HG03045 (cell line): ENCODE results near the gene FRMD8.

ENCODE experiments used
- ATAC-seq: cut with Tn5 transposase; IDR thresholded peaks from one replicate; pipeline ENCODE4 v1.9.1; 2021; ENCODE audit warnings: mild to moderate bottlenecking, moderate library complexity; ENCODE audit not compliant: unreplicated experiment

The FRMD8 gene, protein sequence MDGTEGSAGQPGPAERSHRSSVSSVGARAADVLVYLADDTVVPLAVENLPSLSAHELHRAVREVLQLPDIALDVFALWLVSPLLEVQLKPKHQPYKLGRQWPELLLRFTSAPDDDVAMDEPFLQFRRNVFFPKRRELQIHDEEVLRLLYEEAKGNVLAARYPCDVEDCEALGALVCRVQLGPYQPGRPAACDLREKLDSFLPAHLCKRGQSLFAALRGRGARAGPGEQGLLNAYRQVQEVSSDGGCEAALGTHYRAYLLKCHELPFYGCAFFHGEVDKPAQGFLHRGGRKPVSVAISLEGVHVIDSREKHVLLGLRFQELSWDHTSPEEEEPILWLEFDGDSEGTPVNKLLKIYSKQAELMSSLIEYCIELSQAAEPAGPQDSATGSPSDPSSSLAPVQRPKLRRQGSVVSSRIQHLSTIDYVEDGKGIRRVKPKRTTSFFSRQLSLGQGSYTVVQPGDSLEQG

DNA sequence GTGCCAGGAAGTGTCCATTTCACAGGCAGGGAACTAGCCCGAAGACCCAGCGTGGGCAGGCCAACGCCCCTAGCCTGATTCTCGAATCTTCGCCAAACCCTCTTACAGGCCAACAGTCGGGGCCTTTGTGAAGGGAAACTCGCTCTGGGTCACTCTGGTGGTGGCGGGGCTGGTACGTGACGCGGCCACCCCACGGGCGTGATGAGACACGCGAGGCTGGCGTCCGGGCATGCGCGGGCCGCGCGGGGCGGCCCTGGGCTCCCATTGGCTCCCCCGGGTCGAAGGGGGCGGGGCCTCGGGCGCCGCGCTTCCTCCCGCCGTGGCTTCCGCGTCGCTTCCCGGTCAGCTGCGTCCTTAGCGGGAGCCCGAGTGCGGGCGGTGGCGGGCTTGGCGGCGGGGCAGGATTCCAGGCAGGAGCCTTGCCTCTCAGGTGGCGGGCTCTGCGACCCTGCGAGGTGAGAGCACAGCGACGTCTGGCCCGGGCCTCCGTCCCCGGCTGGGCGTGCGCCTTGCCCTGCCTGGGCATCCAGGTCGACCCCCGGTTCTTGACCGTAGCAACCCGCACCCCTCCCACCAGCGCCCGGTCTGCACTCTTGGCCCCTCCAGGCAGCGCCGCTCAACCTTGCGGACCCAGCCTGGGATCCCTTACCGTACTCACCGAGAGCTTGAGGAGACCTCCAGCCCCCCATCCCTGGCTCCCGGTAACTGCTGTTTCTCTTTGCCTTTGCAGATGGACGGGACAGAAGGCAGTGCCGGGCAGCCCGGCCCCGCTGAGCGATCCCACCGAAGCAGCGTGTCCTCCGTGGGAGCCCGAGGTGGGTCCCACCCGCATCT is at the start of gene FRMD8:
TSS of gene FRMD8 (plus strand) at position 331 of the 834 bp plus-strand sequence. CDS start at position 731, 400 bp downstream.
- ATAC-seq: peak; percentile 39

DNA sequence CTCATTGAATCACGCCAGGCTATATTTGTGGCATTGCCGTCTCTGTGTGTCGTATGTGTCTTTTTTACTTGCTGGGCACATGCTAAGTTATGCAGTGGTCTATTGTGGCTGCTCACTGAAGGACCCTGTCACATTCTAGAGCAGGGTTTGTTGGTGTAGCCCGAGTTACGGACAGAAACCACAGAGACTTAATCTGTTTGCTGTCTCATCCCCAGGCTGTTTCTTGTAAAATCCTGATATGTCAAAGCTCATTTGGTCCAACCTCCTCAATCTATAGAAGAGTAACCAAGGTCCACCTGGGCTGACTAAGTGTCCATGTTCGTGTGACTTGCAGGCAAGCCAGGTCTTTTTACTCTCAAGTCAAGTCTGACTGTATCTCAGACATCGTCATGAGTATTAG is 47.8 kb upstream of the FRMD8 start:
- ATAC-seq: no peak

DNA sequence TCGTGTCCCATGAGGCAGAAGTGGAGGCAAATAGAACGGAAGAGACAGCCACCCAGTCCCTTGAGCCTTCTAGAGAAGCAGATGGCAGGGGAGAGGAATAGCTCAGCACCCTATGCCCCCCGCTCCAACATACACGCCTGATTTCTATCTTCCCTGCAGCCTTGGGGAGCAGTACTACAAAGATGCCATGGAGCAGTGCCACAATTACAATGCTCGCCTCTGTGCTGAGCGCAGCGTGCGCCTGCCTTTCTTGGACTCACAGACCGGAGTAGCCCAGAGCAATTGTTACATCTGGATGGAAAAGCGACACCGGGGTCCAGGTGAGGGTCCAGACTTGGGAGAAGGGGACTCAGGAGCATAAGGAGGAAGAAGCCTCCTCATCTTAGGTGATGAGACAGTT is 46.2 kb upstream of the FRMD8 start:
- ATAC-seq: no peak

DNA sequence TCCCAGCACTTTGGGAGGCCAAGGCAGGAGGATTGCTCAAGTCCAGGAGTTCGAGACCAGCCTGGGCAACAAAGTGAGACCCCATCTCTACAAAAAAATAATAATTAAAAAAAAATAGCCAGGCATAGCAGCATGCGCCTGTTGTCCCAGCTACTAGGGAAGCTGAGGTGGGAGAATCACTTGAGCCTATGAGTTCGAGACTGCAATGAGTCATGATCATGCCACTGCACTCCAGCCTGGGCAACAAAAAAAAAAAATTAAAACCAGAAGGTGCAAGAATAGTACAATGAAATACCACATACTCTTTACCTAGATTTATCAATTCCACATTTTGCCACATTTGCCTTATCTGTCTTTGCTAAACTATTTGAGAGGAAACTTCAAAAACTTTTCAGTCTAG is 44.6 kb upstream of the FRMD8 start:
- no peak for ATAC-seq

DNA sequence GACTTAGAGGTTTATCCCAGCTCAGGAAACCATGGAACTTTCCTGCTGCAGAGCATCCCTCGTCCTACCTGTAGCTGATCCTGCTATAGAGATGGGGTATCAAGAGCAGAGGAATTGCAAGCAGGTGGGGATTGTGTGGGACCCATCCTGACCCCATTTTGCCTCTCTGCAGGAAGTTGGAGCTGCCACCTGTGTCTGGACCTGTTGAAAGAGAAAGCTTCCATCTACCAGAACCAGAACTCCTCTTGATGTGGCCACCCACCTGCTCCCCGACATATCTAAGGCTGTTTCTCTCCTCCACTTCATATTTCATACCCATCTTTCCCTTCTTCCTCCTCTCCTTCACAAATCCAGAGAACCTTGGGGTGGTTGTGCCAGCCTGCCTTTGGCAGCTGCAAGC is 34.9 kb upstream of the FRMD8 start:
- no peak for ATAC-seq

DNA sequence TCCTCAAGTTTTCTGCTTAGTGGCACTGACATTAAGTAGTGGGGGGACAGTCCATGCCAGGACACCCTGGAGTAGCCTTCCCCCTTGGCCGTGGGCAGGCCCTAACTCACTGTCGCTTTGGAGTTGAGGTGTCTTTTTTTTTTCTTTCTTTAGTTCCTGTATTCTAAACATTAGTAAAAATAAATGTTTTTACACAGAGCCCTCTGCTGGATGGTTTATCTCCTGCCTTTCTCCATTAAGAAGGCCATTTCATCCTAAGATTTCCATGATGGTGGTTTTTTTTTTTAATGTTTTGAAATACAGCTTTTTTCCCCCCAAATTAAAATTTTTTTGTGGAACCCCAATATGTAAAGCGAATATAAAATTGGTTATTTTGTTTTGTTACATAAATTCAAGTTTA is 33.7 kb upstream of the FRMD8 start:
- no peak for ATAC-seq

DNA sequence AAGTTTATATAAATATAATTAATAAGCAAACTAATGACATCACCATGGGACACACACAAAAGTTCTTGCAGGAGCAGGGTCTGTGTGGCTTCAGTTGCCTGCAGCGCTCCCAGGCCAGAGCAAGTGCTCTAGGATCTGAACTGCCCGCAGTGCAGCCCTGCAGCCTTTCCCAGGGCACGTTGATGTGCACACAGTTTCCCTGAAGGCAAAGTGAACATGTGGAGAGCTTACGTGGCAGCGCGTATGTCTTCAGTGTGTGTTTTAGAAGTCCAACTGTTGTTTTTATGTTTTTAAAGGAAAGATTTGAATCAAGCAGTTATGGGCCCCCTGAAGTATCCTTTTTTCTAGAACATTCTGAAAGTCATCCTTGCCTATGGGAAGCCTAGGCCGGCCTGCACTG is 33.1 kb upstream of the FRMD8 start:
- ATAC-seq: no peak

DNA sequence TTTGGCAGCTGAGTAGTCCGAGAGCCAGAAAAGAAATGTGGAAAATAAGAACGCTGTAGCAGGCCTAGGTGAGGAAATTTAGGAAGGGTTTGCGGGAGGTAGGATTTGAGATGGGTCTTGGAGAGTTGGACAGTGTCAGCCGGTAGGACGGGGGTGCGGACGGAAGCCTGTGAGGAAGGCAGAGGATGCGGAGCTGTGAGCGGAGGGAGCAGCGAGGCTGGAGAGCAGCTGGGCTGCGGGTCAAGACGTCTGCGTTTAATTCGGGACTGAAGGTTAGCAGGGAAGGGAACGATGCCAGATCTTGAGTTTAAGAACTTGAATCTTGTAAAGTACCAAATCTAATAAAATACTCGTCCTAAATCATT is 32.6 kb upstream of the FRMD8 start:
- no peak for ATAC-seq

DNA sequence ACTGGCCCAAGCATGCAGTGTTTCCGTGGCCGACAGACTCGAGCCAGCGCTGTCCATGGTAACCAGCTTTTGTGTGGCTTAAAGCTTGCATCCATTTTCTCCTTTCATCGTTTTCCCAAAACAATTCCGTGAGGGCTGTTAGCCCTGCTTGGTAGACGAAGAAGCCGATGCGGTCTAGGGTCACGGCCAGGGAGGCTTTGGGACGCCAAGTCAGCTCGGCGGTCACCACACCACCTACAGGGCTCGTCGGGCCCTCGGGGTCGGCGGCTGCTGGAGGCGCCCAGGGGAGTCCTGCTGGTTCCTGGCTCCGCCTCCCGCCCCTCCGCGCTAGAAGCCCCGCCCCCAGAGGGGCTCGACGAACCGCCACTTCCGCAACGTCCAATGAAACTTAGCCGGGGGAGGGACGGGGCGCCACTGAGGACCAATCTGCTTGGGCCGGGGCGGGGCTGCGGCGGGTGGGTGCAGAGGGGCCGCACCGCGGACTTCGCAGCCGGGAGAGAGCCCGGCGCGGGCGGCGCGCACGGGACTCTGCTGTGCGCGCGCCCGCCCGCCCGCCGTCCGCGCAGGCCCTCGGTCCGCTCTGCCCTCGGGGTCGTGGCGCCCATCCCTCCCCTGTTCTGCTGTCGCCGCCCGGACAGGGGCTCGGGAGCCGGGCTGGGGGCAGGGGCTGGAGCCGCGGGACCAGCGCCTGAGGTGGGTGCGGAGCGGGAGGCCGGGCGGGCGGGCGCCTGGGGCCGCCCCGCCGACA is 32.0 kb upstream of the FRMD8 start, which contains the start of gene TIGD3:
TSS of gene TIGD3 (plus strand) at position 487 of the 748 bp plus-strand sequence. CDS start 1,058 bp downstream, outside the sequence.
- peak; percentile 85 for ATAC-seq

DNA sequence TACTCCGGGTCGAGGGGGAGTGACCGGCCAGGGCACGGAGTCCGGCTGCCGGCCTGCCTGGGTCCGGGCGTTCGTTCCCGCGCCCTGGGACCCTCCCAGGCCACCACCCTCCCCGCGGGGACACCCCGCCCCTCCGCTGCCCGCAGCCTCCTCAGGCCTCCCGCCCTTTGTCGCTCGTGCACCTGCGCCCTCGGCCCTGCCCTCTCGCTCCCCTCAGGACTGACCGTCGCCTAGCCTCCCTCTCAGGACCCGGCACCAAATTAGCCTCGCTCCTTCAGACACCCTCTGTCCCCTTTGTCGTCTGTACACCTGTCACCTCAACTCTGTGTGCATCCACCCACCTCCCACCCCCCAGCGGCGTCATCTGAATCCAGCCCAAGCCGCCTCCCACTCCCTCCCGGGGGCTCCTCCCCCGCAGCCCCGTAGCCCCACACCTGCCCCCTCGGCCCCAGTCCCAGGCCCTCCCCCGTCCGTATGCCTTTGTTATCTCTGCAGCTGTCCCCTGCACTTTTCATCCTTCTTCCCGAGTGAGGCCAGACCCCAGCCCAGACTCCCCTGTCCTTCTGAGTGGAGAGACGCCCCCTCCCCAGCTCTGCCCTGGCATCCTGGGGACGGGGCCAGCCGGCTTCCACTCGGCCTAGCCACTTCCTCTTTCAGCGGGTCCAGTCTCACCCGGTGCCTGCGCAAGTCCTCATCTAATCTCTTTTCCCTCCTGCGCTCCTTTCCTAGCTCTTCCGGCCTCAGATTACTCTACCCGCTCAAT is 31.2 kb upstream of the FRMD8 start:
- peak; percentile 37 for ATAC-seq

DNA sequence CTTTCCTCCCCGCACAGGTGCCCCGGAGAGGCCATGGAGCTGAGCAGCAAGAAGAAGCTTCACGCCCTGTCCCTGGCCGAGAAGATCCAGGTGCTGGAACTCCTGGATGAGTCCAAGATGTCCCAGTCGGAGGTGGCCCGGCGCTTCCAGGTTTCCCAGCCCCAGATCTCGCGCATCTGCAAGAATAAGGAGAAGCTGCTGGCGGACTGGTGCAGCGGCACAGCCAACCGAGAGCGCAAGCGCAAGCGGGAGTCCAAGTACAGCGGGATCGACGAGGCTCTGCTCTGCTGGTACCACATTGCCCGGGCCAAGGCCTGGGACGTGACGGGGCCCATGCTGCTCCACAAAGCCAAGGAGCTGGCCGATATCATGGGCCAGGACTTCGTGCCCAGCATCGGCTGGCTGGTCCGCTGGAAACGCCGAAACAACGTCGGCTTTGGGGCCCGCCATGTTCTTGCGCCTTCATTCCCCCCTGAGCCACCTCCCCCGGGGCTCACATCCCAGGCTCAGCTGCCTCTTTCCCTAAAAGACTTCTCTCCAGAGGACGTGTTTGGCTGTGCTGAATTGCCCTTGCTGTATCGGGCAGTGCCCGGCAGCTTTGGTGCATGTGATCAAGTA is 30.6 kb upstream of the FRMD8 start:
- no peak for ATAC-seq

DNA sequence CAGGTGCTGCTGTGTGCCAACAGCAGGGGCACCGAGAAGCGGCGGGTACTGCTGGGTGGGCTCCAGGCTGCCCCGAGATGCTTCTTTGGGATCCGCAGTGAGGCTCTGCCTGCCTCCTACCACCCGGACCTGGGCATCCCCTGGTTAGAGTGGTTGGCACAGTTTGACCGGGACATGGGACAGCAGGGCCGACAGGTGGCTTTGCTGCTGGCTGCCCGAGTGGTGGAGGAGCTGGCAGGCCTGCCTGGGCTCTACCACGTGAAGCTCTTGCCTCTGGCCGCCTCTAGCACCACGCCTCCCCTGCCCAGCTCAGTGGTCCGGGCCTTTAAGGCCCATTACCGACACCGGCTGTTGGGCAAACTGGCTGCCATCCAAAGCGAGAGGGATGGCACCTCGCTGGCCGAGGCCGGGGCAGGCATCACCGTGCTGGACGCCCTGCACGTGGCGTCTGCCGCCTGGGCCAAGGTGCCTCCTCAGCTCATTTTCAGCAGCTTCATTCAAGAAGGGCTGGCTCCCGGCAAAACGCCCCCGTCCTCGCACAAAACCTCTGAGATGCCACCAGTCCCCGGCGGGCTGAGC is 30.0 kb upstream of the FRMD8 start:
- no peak for ATAC-seq

DNA sequence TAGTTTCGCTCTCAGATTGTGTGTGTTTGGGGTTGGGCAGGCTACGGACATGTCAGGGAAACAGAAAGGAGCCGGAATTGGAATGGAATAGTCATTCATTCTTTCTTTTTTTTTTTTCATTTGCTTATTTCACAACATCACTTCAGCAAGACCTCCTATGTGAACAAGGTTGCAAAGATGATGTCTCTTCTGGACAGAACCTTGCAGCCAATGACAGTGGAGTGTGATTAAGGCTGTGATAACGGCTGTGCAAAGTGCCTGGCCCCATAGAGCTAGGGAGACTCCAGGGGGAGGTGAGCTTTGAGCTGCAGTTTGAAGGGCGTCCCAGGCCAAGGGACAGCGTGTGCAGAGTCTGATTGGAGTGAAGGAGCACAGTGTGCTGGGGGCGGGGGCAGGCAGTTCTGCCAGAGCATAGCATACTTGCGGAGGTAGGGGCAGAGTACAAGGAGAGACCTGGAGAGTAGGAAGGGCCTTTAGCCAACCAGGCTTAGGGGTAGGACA is 28.5 kb upstream of the FRMD8 start:
- ATAC-seq: no peak

DNA sequence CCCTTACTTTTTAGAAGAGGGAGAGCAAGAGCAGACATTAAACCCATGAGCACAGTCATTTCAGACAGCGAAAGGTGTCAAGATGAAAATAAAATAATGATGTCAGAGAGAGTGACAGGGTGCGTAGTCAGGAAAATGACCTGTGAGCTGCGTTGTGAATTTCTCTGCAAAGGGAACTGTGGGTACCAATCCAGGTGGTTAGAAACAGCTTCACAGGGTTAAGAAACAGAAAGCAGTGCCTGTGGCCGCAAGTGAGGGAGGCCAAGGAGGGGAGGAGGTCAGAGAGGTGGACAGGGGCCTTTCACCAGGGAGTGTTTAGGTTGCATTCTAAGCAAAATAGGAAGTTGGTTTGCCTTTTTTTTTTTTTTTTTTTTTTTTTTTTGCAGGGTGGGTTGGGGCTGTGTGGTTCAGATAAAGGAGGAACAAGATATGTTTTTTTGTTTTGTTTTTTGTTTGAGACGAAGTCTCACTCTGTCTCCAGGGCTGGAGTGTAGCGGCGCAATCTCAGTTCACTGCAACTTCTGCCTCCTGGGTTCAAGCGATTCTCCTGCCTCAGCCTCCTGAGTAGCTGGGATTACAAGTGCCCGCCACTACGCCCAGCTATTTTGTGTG is 24.0 kb upstream of the FRMD8 start:
- ATAC-seq: no peak

DNA sequence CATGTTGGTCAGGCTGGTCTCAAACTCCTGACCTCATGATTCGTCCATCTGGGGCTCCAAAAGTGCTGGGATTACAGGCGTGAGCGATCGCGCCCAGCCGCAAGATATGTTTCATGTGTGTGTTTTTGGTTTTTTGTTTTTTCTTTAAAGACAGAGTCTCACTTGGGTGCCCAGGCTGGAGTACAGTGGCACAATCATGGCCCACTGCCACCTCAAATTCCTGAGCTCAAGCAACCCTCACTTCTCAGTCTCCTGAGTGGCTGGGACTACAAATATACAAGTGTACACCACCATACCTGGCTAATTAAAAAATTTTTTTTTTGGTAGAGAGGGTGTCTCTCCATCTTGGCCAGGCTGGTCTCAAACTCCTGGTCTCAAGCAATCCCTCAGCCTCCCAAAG is 23.5 kb upstream of the FRMD8 start:
- no peak for ATAC-seq

DNA sequence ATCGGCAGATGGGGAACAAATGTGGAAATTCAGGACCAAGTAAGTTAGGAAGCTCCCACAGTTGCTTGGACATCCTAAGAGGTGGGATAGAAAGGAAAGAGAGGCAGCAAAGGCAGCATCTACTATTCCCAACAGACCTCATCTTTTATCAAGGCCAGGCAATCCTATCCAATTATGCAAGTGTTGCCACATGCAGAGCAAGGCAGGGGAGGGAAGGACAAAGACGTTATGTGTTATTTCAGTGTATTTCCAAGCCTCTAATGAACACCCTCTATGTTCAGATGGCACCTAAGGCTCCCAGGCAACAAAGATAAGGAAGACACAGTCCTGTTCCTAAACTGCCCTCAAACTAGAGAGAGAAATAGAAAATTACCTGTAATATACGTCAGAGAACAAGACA is 22.7 kb upstream of the FRMD8 start:
- ATAC-seq: no peak

DNA sequence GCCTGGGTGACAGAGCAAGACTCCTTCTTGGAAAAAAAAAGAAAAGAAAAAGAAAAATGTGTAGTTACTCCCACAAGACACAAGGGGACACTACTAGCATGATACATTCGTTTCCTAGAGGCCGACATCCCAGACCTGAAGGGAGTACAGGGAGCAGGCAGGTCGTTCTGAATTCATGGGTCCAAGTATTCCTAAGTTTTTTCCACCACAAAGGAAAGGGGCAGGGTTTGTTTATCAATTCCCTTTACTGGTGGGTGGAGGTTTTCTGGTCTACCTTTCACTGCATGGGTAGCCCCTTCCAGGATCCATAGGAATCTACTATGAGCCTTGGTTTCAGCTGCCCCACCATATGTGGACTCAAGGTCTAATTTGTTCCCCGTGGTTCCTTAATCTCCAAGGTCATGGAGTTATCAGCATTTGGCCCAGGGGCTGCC is 20.1 kb upstream of the FRMD8 start:
- ATAC-seq: no peak

DNA sequence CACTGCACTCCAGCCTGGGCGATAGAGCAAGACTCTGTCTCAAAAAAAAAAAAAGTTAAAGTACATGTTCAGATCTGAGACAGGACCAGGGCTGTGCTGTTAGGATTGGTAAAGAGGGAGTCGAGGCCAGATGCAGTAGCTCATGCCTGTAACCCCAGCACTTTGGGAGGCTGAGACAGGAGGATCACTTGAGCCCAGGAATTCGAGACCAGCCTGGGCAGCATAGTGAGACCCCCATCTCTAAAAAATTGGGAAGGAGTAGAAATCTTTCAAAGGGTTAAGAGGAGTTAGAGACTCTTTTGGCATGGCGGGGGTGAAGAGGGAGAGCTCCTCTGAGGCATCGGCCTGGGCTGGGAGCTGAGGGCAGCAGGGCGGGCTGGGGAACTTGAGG is 15.8 kb upstream of the FRMD8 start:
- ATAC-seq: no peak
